Stomach (tissue), 4 donors: ENCODE measurements around the gene BORCS8.
A peak's percentile ranks its signal among the peaks of the same experiment; 100 is the strongest.

ENCODE experiments used
- CTCF ChIP-seq, 7 experiments: fragments of 450-650 bp in 4 of 7; fragments of 200-600 bp in 3 of 7; sonication (generic) in 3 of 7; IDR thresholded peaks; one replicate each; pipeline ENCODE4 v1.5.1; 2016 to 2019; ENCODE audit warnings: antibody characterized with exemption in 7 of 7, control low read depth in 2 of 7, mild to moderate bottlenecking in 1 of 7
- EP300 ChIP-seq: sonication (generic); formaldehyde crosslinking; IDR thresholded peaks from one replicate; pipeline ENCODE4 v1.6.1; 2017; ENCODE audit warnings: antibody characterized with exemption
- POLR2A ChIP-seq, 4 donors: fragments of 450-650 bp; IDR thresholded peaks; one replicate each; pipeline ENCODE4 v1.6.1; 2016; ENCODE audit warnings: antibody characterized with exemption in 4 of 4, control low read depth in 2 of 4, mild to moderate bottlenecking in 1 of 4, moderate library complexity in 1 of 4
- POLR2AphosphoS5 ChIP-seq, 3 donors: sonication (generic); formaldehyde crosslinking; IDR thresholded peaks; one replicate each; pipeline ENCODE4 v1.6.1; 2016; ENCODE audit warnings: antibody characterized with exemption in 3 of 3

GRCh38 chr19:19203012-19203856, 11.3 kb upstream of the BORCS8 start, which contains the start of gene NR2C2AP:
- TF ChIP-seq POLR2A (IDR thresholded peaks at IDR 0.05) (no peak), CTCF (IDR thresholded peaks at IDR 0.05) (no peak), POLR2AphosphoS5 (IDR thresholded peaks at IDR 0.05) (peak in 2 of 3 donors; percentile 19 to 79), EP300 (no peak)
